ENCODE data around the gene THSD4. TPM values are rescaled to one million over a fixed set of nuclear protein-coding genes. Genes with fewer than 3 reads are reported as not detected.

Gene THSD4
- total and polyA plus RNA-seq, 2 of the 8 experiments (the other 6 are each of a cell fraction or from before 2014, with no cell fraction given), result 2.5 to 6.2 TPM

DNA sequence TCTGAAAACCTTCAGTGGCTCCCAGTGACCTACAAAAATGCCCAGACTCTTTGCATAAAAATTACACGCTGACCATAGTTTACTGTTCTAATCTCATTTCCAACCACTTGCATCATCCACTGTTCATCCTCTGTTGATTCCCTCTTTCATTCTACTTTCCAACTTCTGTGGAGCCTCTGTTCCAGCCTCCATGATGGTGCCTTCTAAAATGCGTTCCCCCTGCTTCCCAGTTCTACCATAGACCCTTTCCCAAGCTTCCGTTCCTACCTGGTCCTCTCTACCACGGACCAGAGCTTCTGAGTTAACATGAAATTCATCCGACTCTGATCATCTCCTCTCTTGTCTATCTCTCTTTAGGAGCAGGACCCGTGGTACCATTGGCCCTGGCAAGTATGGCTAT lies 127.0 kb downstream of the THSD4 start:
- H3K36me3 ChIP-seq (ENCODE audit: control insufficient read depth in 2 of 4, insufficient read depth in 4 of 4, low read length in 3 of 4), result no peaks in the 10 kb centered on the region; a peak in 1 of 8 replicates
- 84% methylated on average over 6 of the region's 6 CpGs; no CpG with 5 or more reads in 1 of the 2 experiments for WGBS, 2 experiments (ENCODE audit: extremely low coverage in 1 of 2, insufficient coverage in 1 of 2, insufficient read length in 1 of 2, insufficient replicate concordance in 2 of 2, low coverage in 1 of 2, low lambda C conversion rate in 2 of 2, missing lambda C conversion rate in 1 of 2)
- TF ChIP-seq, protein P1, sequence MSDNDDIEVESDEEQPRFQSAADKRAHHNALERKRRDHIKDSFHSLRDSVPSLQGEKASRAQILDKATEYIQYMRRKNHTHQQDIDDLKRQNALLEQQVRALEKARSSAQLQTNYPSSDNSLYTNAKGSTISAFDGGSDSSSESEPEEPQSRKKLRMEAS (IDR thresholded peaks at IDR 0.05), result no peak
- TF ChIP-seq, protein P2, sequence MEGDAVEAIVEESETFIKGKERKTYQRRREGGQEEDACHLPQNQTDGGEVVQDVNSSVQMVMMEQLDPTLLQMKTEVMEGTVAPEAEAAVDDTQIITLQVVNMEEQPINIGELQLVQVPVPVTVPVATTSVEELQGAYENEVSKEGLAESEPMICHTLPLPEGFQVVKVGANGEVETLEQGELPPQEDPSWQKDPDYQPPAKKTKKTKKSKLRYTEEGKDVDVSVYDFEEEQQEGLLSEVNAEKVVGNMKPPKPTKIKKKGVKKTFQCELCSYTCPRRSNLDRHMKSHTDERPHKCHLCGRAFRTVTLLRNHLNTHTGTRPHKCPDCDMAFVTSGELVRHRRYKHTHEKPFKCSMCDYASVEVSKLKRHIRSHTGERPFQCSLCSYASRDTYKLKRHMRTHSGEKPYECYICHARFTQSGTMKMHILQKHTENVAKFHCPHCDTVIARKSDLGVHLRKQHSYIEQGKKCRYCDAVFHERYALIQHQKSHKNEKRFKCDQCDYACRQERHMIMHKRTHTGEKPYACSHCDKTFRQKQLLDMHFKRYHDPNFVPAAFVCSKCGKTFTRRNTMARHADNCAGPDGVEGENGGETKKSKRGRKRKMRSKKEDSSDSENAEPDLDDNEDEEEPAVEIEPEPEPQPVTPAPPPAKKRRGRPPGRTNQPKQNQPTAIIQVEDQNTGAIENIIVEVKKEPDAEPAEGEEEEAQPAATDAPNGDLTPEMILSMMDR (IDR thresholded peaks at IDR 0.05; ENCODE audit: control extremely low read depth in 1 of 3, insufficient read depth in 1 of 3, low read depth in 1 of 3, low read length in 3 of 3), result no peak
- no peak for TF ChIP-seq TEAD4 (IDR thresholded peaks at IDR 0.05; ENCODE audit: low read depth, low read length)
- no peak for TF ChIP-seq YY1 (IDR thresholded peaks at IDR 0.05; ENCODE audit: low read depth, low read length)
- TF ChIP-seq TAF1 (IDR thresholded peaks at IDR 0.05; ENCODE audit: low read depth, low read length), result no peak

More for the DNA sequence above, 127.0 kb downstream of the THSD4 start:
- no peak overlapping the region for H4K5ac ChIP-seq (ENCODE audit: insufficient read length, low read depth, low read length)
- no peaks in the 10 kb centered on the region for H3K79me2 ChIP-seq (ENCODE audit: control insufficient read depth in 1 of 2, insufficient read depth in 2 of 2, low read length in 2 of 2)
- no peaks in the 10 kb centered on the region for H3K9me3 ChIP-seq (ENCODE audit: insufficient read depth in 2 of 2, low read depth in 1 of 2, low read length in 1 of 2)
- no peaks in the 10 kb centered on the region for H4K20me1 ChIP-seq (replicated peaks in 1 of 2; ENCODE audit: control insufficient read depth in 1 of 2, insufficient read depth in 2 of 2, low read length in 2 of 2)
- H3K4me1 ChIP-seq (replicated peaks in 1 of 4; ENCODE audit: control insufficient read depth in 3 of 4, insufficient read depth in 4 of 4, low read length in 3 of 4), result peaks cover 0 to 8% (median 2%) of the 10 kb centered on the region in 4 experiments; a peak in 3 of 7 replicates
- POLR2A ChIA-PET (ENCODE audit: partially characterized antibody), result no interaction called here
- H3K56ac ChIP-seq (replicated peaks; ENCODE audit: insufficient read length, low read depth, low read length), result no peak overlapping the region
- no peak overlapping the region for H3K14ac ChIP-seq (ENCODE audit: insufficient read length)
- H4K91ac ChIP-seq (replicated peaks; ENCODE audit: insufficient read length, low read length), result no peak overlapping the region
- no peak overlapping the region for H3K27ac ChIP-seq (ENCODE audit: low read depth, low read length)
- H3K4me3 ChIP-seq (ENCODE audit: extremely low read depth in 1 of 4, insufficient read depth in 2 of 4, low read depth in 3 of 4, low read length in 4 of 4), result no peak overlapping the region
- H3K4me2 ChIP-seq (ENCODE audit: insufficient read depth in 1 of 2, low read depth in 2 of 2, low read length in 2 of 2), result no peak overlapping the region
- H2BK120ac ChIP-seq (replicated peaks; ENCODE audit: low read depth, low read length), result no peak overlapping the region
- H2BK5ac ChIP-seq (ENCODE audit: low read depth, low read length), result no peak overlapping the region
- H2AFZ ChIP-seq (ENCODE audit: low read length), result no peak overlapping the region
- no peak overlapping the region for H2BK12ac ChIP-seq (ENCODE audit: low read depth, low read length)
- no peaks in the 10 kb centered on the region for H3K23me2 ChIP-seq (ENCODE audit: low read depth, low read length)
- H3K27me3 ChIP-seq (replicated peaks in 1 of 4; ENCODE audit: control insufficient read depth in 3 of 4, extremely low read depth in 1 of 4, insufficient read depth in 3 of 4, low read length in 3 of 4), result no peaks in the 10 kb centered on the region
- DNase-seq (ENCODE audit: low read depth in 1 of 2, low spot score in 2 of 2) (no peak), FAIRE-seq (no peak)
- H3K4ac ChIP-seq (replicated peaks; ENCODE audit: insufficient read length, low read depth, low read length), result no peak overlapping the region
- H3K79me1 ChIP-seq (ENCODE audit: low read depth, low read length), result no peaks in the 10 kb centered on the region
- CTCF ChIA-PET (ENCODE audit: partially characterized antibody), result interaction anchor here (1.0 kb wide), 1 partner anchor 116 kb away, joined by 3 read pairs; no protein-coding TSS in a partner anchor
- H4K8ac ChIP-seq (ENCODE audit: extremely low read depth, insufficient read depth, low read length), result no peak overlapping the region
- no peak overlapping the region for H3K9ac ChIP-seq (replicated peaks in 1 of 4; ENCODE audit: extremely low read depth in 1 of 4, low read depth in 3 of 4, low read length in 3 of 4)
- no peak overlapping the region for H3K23ac ChIP-seq (ENCODE audit: insufficient read length)
- H2AK5ac ChIP-seq (ENCODE audit: low read depth, low read length), result no peak overlapping the region
- H2BK20ac ChIP-seq (ENCODE audit: low read length), result no peak overlapping the region
- H2BK15ac ChIP-seq (ENCODE audit: low read length), result no peak overlapping the region
- H3K18ac ChIP-seq (ENCODE audit: extremely low read depth, low read length), result no peak overlapping the region

Data from H1 (cell line).